Neural progenitor cell (in vitro differentiated cells): ENCODE results near the gene FBXW7. TPM values are rescaled to one million over a fixed set of nuclear protein-coding genes. Genes with fewer than 3 reads are reported as not detected.

Source experiments
- DNase-seq: peaks from one replicate; pipeline ENCODE4 v3.0.0-alpha.2; 2016; ENCODE audit warnings: low spot score
- H2AFZ ChIP-seq: fragments of 200-600 bp; sonication (generic); replicated peaks from 2 replicates; pipeline ENCODE4 v1.6.1; 2016; ENCODE audit warnings: antibody characterized with exemption
- H3F3A ChIP-seq: fragments of 200-600 bp; sonication (generic); 2 replicates; pipeline ENCODE4 v1.6.1; 2016; ENCODE audit warnings: antibody characterized with exemption, low read depth
- H3K27ac ChIP-seq: fragments of 200-600 bp; sonication (generic); 2 replicates; pipeline ENCODE4 v1.5.1; 2016; ENCODE audit warnings: mild to moderate bottlenecking
- H3K27me3 ChIP-seq: fragments of 200-600 bp; sonication (generic); 2 replicates; pipeline ENCODE4 v1.6.1; 2016; ENCODE audit warnings: mild to moderate bottlenecking, moderate library complexity
- H3K36me3 ChIP-seq: fragments of 200-600 bp; sonication (generic); 2 replicates; pipeline ENCODE4 v1.5.1; 2016
- H3K4me1 ChIP-seq: fragments of 200-600 bp; sonication (generic); 2 replicates; pipeline ENCODE4 v1.6.1; 2016; ENCODE audit warnings: mixed run types
- H3K4me2 ChIP-seq: fragments of 200-600 bp; sonication (generic); 2 replicates; pipeline ENCODE4 v1.6.1; 2016
- H3K4me3 ChIP-seq: fragments of 200-600 bp; sonication (generic); 2 replicates; pipeline ENCODE4 v1.5.1; 2016
- H3K79me2 ChIP-seq: fragments of 200-600 bp; sonication (generic); 2 replicates; pipeline ENCODE4 v1.6.1; 2016; ENCODE audit warnings: low read depth
- H3K9ac ChIP-seq: fragments of 200-600 bp; sonication (generic); 2 replicates; pipeline ENCODE4 v1.6.1; 2016
- H3K9me3 ChIP-seq: fragments of 200-600 bp; sonication (generic); 2 replicates; pipeline ENCODE4 v1.5.1; 2016; ENCODE audit warnings: low read depth
- H4K20me1 ChIP-seq: fragments of 200-600 bp; sonication (generic); 2 replicates; pipeline ENCODE4 v1.6.1; 2016; ENCODE audit warnings: low read depth
- H3K27ac Mint-ChIP-seq: 3 replicates; pipeline ENCODE4 v1.8.0; 2021; ENCODE audit warnings: mixed read lengths
- H3K27me3 Mint-ChIP-seq: 2 replicates; pipeline ENCODE4 v1.8.0; 2022; ENCODE audit warnings: low read depth, mild to moderate bottlenecking, inconsistent platforms, moderate library complexity, mixed read lengths; ENCODE audit not compliant: insufficient read depth
- H3K36me3 Mint-ChIP-seq: 3 replicates; pipeline ENCODE4 v1.8.0; 2021; ENCODE audit warnings: mixed read lengths
- H3K4me1 Mint-ChIP-seq: 3 replicates; pipeline ENCODE4 v1.8.0; 2021; ENCODE audit warnings: mixed read lengths
- H3K4me3 Mint-ChIP-seq: 3 replicates; pipeline ENCODE4 v1.8.0; 2021; ENCODE audit warnings: mild to moderate bottlenecking, moderate library complexity, mixed read lengths
- H3K9me3 Mint-ChIP-seq: 3 replicates; pipeline ENCODE4 v1.8.0; 2020; ENCODE audit warnings: mixed read lengths
- EZH2 ChIP-seq: fragments of 200-600 bp; sonication (generic); IDR thresholded peaks from 2 replicates; pipeline ENCODE4 v1.6.1; 2017; ENCODE audit warnings: antibody characterized with exemption, mild to moderate bottlenecking, moderate library complexity
- EZH2phosphoT487 ChIP-seq: fragments of 200-600 bp; sonication (generic); IDR thresholded peaks from 2 replicates; pipeline ENCODE4 v1.6.1; 2017; ENCODE audit warnings: antibody characterized with exemption
- total RNA-seq: library from RNA; depleted of rRNA; stranded (reverse); fragments of >200 nt; gene quantifications from 2 replicates; pipeline ENCODE4 v1.2.3, GENCODE V29; 2015; ENCODE audit warnings: low replicate concordance
- TF ChIP-seq, protein P1 (sequence below): fragments of 200-600 bp; sonication (generic); IDR thresholded peaks from 2 replicates; pipeline ENCODE4 v1.5.1; 2017; ENCODE audit warnings: antibody characterized with exemption, mild to moderate bottlenecking

FBXW7 gene
- total RNA-seq, 1 donor from 2014 or later = 43.9 TPM

- no peak for TF ChIP-seq EZH2phosphoT487
- no peak for TF ChIP-seq EZH2
- TF ChIP-seq, protein P1, sequence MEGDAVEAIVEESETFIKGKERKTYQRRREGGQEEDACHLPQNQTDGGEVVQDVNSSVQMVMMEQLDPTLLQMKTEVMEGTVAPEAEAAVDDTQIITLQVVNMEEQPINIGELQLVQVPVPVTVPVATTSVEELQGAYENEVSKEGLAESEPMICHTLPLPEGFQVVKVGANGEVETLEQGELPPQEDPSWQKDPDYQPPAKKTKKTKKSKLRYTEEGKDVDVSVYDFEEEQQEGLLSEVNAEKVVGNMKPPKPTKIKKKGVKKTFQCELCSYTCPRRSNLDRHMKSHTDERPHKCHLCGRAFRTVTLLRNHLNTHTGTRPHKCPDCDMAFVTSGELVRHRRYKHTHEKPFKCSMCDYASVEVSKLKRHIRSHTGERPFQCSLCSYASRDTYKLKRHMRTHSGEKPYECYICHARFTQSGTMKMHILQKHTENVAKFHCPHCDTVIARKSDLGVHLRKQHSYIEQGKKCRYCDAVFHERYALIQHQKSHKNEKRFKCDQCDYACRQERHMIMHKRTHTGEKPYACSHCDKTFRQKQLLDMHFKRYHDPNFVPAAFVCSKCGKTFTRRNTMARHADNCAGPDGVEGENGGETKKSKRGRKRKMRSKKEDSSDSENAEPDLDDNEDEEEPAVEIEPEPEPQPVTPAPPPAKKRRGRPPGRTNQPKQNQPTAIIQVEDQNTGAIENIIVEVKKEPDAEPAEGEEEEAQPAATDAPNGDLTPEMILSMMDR = no peak
These were observed 113.0 kb downstream of the FBXW7 start for GRCh38 chr4:152422817-152423320.

GRCh38 chr4:152421576-152421975 is 114.3 kb downstream of the FBXW7 start:
- Mint-ChIP-seq H3K36me3 (no peaks in the 10 kb centered on the region), H3K4me1 (peaks cover 10% of the 10 kb centered on the region), H3K9me3 (no peaks in the 10 kb centered on the region), H3K27me3 (no peaks in the 10 kb centered on the region), H3K27ac (no peak overlapping the region), H3K4me3 (no peak overlapping the region)
- Histone ChIP-seq H3K4me1 (peaks cover 19% of the 10 kb centered on the region), H3K27me3 (no peaks in the 10 kb centered on the region), H3K4me2 (no peak overlapping the region), H3K4me3 (no peak overlapping the region), H3K9ac (no peak overlapping the region), H3F3A (peaks cover 6% of the 10 kb centered on the region), H3K27ac (no peak overlapping the region), H3K79me2 (peaks cover 4% of the 10 kb centered on the region), H4K20me1 (peaks cover 11% of the 10 kb centered on the region), H2AFZ (no peak overlapping the region), H3K36me3 (no peaks in the 10 kb centered on the region), H3K9me3 (no peaks in the 10 kb centered on the region)
- no peak for TF ChIP-seq EZH2
- TF ChIP-seq EZH2phosphoT487 = no peak
- TF ChIP-seq, protein P1 = no peak
- no peak for DNase-seq

More at GRCh38 chr4:152422817-152423320, 113.0 kb downstream of the FBXW7 start:
- no peaks in the 10 kb centered on the region for H3K36me3 ChIP-seq
- no peak overlapping the region for H3K4me3 Mint-ChIP-seq
- H3K36me3 Mint-ChIP-seq = no peaks in the 10 kb centered on the region
- no peaks in the 10 kb centered on the region for H3K27me3 Mint-ChIP-seq
- DNase-seq = no peak
- H3K27ac Mint-ChIP-seq = no peak overlapping the region
- H3K9me3 ChIP-seq = no peaks in the 10 kb centered on the region
- no peaks in the 10 kb centered on the region for H3K27me3 ChIP-seq
- no peak overlapping the region for H3K9ac ChIP-seq
- H3F3A ChIP-seq = peaks cover 6% of the 10 kb centered on the region
- no peaks in the 10 kb centered on the region for H3K79me2 ChIP-seq
- peaks cover 7% of the 10 kb centered on the region for H4K20me1 ChIP-seq
- H3K9me3 Mint-ChIP-seq = no peaks in the 10 kb centered on the region
- H2AFZ ChIP-seq = no peak overlapping the region
- no peak overlapping the region for H3K4me2 ChIP-seq
- peaks cover 3% of the 10 kb centered on the region for H3K4me1 Mint-ChIP-seq
- no peak overlapping the region for H3K27ac ChIP-seq
- no peak overlapping the region for H3K4me3 ChIP-seq
- peaks cover 8% of the 10 kb centered on the region for H3K4me1 ChIP-seq

GRCh38 chr4:152419809-152420208 is 116.1 kb downstream of the FBXW7 start:
- TF ChIP-seq EZH2 (no peak), EZH2phosphoT487 (no peak)
- TF ChIP-seq, protein P1 = no peak
- Histone ChIP-seq H3K4me2 (no peak overlapping the region), H3F3A (peaks cover 6% of the 10 kb centered on the region), H3K79me2 (peaks cover 9% of the 10 kb centered on the region), H3K27me3 (no peaks in the 10 kb centered on the region), H3K9ac (no peak overlapping the region), H4K20me1 (peaks cover 11% of the 10 kb centered on the region), H3K9me3 (no peaks in the 10 kb centered on the region), H3K36me3 (no peaks in the 10 kb centered on the region), H3K27ac (no peak overlapping the region), H3K4me1 (peaks cover 19% of the 10 kb centered on the region), H3K4me3 (no peak overlapping the region), H2AFZ (no peak overlapping the region)
- Mint-ChIP-seq H3K36me3 (no peaks in the 10 kb centered on the region), H3K27me3 (no peaks in the 10 kb centered on the region), H3K9me3 (no peaks in the 10 kb centered on the region), H3K4me1 (peaks cover 10% of the 10 kb centered on the region), H3K4me3 (no peak overlapping the region), H3K27ac (no peak overlapping the region)
- no peak for DNase-seq
